ENCODE results near the gene MOCS3. TPM values are rescaled to one million over a fixed set of nuclear protein-coding genes. Genes with fewer than 3 reads are reported as not detected.

Gene MOCS3
- polyA plus RNA-seq, 1 donor from 2014 or later, result 5.5 TPM

- Histone ChIP-seq H3K27me3 (ENCODE audit: insufficient read depth, low read depth, low read length) (no peaks in the 10 kb centered on the region), H3K27ac (ENCODE audit: low read length) (no peak overlapping the region), H3K4me2 (ENCODE audit: low read length) (no peak overlapping the region), H3K79me2 (replicated peaks; ENCODE audit: insufficient read depth, low read length) (no peaks in the 10 kb centered on the region), H3K9me2 (ENCODE audit: insufficient read depth, low read length) (no peaks in the 10 kb centered on the region), H3K9ac (ENCODE audit: low read length) (no peak overlapping the region), H4K20me1 (ENCODE audit: insufficient read depth) (no peaks in the 10 kb centered on the region), H3K9me3 (ENCODE audit: low read length) (no peaks in the 10 kb centered on the region), H3F3A (ENCODE audit: insufficient read depth, low read length, poor library complexity, severe bottlenecking) (no peaks in the 10 kb centered on the region), H3K36me3 (ENCODE audit: insufficient read depth, low read length) (no peaks in the 10 kb centered on the region), H2AFZ (ENCODE audit: low read depth, low read length) (no peak overlapping the region), H3K4me3 (ENCODE audit: low read length) (no peak overlapping the region)
- TF ChIP-seq MXI1 (conservative IDR thresholded peaks at IDR 0.05; ENCODE audit: poor library complexity, severe bottlenecking) (no peak), POLR2AphosphoS5 (IDR thresholded peaks at IDR 0.05) (no peak), RAD21 (conservative IDR thresholded peaks at IDR 0.05) (no peak), CTCF (IDR thresholded peaks at IDR 0.05; ENCODE audit: poor library complexity, severe bottlenecking) (no peak)
Observed at GRCh38 chr20:50993876-50994275, 35.3 kb downstream of the MOCS3 start.

DNA sequence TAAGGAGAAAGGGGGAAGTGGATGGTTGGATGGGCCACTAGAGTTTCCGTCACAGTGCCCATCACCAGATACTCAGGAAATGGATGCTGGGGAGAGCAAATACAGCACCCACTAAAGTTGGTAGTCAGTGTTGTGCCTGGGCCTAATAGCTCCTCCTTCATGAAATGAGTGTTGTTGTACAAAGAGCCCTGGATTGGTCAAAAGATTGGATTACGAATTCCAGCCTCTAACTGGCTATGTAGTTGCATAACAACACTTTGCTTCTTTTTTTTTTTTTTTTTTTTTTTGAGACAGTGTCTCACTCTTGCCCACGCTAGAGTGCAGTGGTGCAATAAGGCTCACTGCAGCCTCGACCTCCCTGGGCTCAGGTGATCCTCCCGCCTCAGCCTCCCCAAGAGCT lies 36.9 kb downstream of the MOCS3 start:
- H3K4me2 ChIP-seq (ENCODE audit: low read length), result no peak overlapping the region
- no peaks in the 10 kb centered on the region for H4K20me1 ChIP-seq (ENCODE audit: insufficient read depth)
- no peaks in the 10 kb centered on the region for H3K79me2 ChIP-seq (replicated peaks; ENCODE audit: insufficient read depth, low read length)
- no peaks in the 10 kb centered on the region for H3K9me2 ChIP-seq (ENCODE audit: insufficient read depth, low read length)
- no peaks in the 10 kb centered on the region for H3K27me3 ChIP-seq (ENCODE audit: insufficient read depth, low read depth, low read length)
- no peak overlapping the region for H3K9ac ChIP-seq (ENCODE audit: low read length)
- TF ChIP-seq CTCF (IDR thresholded peaks at IDR 0.05; ENCODE audit: poor library complexity, severe bottlenecking), result no peak
- no peak for TF ChIP-seq TAF1 (IDR thresholded peaks at IDR 0.05; ENCODE audit: low read depth)
- TF ChIP-seq MXI1 (conservative IDR thresholded peaks at IDR 0.05; ENCODE audit: poor library complexity, severe bottlenecking), result no peak
- no peak for TF ChIP-seq EZH2 (IDR thresholded peaks at IDR 0.05; ENCODE audit: borderline replicate concordance, insufficient read depth, low read length, poor library complexity, severe bottlenecking)
- no peak for TF ChIP-seq RAD21 (conservative IDR thresholded peaks at IDR 0.05)
- TF ChIP-seq SMC3 (conservative IDR thresholded peaks at IDR 0.05; ENCODE audit: poor library complexity), result no peak
- no peak for TF ChIP-seq EP300 (conservative IDR thresholded peaks at IDR 0.05; ENCODE audit: poor library complexity, severe bottlenecking)
- TF ChIP-seq POLR2AphosphoS5 (IDR thresholded peaks at IDR 0.05), result no peak
- no peak for TF ChIP-seq REST (IDR thresholded peaks at IDR 0.05; ENCODE audit: borderline replicate concordance)
- H3F3A ChIP-seq (ENCODE audit: insufficient read depth, low read length, poor library complexity, severe bottlenecking), result no peaks in the 10 kb centered on the region
- no peak overlapping the region for H2AFZ ChIP-seq (ENCODE audit: low read depth, low read length)
- no peaks in the 10 kb centered on the region for H3K9me3 ChIP-seq (ENCODE audit: low read length)
- H3K27ac ChIP-seq (ENCODE audit: low read length), result no peak overlapping the region
- no peak overlapping the region for H3K4me3 ChIP-seq (ENCODE audit: low read length)
- no peaks in the 10 kb centered on the region for H3K36me3 ChIP-seq (ENCODE audit: insufficient read depth, low read length)
